ENCODE measurements around the gene CORIN.
"Not testable (repeated sequence)": the region's sequence is repeated elsewhere in the genome, so short reads cannot be mapped to it uniquely, and the experiment has no call there.

CORIN gene

DNA sequence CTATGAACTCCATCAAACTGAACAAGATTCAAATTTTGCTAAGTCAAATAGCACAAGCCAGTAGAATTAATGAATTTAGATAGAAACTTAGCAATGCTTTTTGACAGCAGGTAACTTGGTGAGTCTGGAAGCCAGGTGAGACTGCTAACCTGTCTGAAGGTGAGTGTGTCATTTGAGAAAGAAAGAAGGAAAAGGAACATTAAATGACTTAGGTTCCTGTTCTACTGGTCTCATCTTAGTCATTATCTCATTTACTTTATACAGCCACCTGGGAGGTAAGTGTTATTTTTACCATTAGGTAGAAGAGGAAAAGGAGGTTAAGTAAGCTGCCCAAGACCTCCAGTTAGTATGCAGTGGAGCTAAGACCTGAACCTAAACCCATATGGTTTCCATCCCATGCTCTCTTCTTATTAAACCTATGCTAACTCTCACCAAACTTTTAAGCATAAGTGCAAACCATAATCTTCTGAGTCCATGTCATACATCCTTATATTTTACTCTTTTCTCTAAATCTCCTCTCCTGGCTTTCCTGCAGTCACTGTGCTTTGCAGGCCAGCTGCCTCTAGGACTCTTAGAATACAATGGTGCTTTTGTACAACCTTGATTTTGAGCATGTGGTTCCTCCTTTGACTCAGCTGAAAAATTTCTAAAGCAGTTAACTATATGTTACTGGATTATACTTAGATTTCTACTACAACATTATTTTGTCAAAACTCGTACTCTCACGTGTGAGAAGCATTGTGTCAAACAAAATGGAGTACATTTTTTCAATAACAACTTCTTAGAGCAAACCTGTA, 284.3 kb downstream of the CORIN start:
- no peaks in the 10 kb centered on the region for H3K27me3 ChIP-seq (ENCODE audit: control insufficient read depth, insufficient read depth, low read length)
- DNase-seq (ENCODE audit: low read depth, low spot score) = no peak
- no peak overlapping the region for H3K27ac ChIP-seq (ENCODE audit: low read length)
- no peak overlapping the region for H3K4me3 ChIP-seq (ENCODE audit: low read length)
- H3K4me1 ChIP-seq (ENCODE audit: control insufficient read depth, insufficient read depth, low read length) = no peaks in the 10 kb centered on the region
- H3K9me3 ChIP-seq (ENCODE audit: control insufficient read depth, insufficient read depth, low read length) = no peaks in the 10 kb centered on the region; the same call in 1 of the 2 replicates
- WGBS (ENCODE audit: insufficient coverage, insufficient read length) = no CpG with 5 or more reads among the region's 2 CpGs
- no peaks in the 10 kb centered on the region for H3K36me3 ChIP-seq (ENCODE audit: control insufficient read depth, insufficient read depth, low read length)

DNA sequence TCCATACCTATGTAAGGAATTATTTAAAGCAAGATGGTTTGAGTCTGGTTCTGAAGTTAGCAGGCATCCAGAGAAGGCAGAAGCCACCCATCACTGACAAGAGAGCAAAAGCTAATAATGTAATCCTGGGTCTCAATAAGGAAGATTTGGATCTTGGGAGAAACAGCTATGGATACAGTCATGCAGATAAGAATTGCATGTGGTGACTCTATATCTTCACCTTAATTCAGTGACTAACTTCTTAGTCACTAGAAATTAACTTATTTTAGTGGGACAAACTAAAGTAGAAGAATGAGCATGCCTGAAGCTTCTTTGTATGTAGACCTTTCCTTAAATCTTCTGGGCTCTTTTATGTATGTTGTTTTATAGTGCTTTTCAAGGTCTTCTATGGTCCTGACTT, 286.2 kb downstream of the CORIN start:
- Histone ChIP-seq H3K36me3 (ENCODE audit: control insufficient read depth, insufficient read depth, low read length) (no peaks in the 10 kb centered on the region), H3K9me3 (ENCODE audit: control insufficient read depth, insufficient read depth, low read length) (no peaks in the 10 kb centered on the region; the same call in 1 of the 2 replicates), H3K4me3 (ENCODE audit: low read length) (no peak overlapping the region), H3K4me1 (ENCODE audit: control insufficient read depth, insufficient read depth, low read length) (no peaks in the 10 kb centered on the region), H3K27ac (ENCODE audit: low read length) (no peak overlapping the region), H3K27me3 (ENCODE audit: control insufficient read depth, insufficient read depth, low read length) (no peaks in the 10 kb centered on the region)
- no peak for DNase-seq (ENCODE audit: low read depth, low spot score)

DNA sequence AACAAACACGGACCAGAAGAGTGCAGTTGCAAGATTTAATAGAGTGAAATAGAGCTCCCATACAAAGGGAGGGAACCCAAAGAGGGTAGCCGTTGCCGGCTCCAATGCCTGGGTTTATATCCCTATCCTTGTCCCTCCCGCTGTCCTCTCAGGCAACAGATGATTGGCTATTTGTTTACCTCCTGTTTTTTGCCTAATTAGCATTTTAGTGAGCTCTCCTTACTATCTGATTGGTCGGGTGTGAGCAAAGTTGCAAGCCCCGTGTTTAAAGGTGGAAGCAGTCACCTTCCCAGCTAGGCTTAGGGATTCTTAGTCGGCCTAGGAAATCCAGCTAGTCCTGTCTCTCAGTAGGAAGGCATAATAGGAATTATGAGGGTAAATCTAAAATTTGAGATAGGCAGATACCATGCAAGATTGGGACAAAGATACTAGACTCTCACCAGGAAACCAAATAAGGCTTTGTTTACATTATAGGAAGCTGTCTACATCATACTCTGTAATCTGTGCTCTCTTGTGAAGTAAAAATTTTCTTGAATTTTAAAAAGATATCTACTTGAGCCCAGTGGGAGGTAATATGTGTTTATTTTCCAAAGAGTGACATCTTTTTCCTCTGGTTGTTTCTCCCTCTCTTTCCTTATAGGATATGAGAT, 286.8 kb downstream of the CORIN start:
- no CpG with 5 or more reads among the region's 7 CpGs for WGBS (ENCODE audit: insufficient coverage, insufficient read length)
- no peak overlapping the region for H3K4me3 ChIP-seq (ENCODE audit: low read length)
- no peaks in the 10 kb centered on the region for H3K4me1 ChIP-seq (ENCODE audit: control insufficient read depth, insufficient read depth, low read length)
- H3K27ac ChIP-seq (ENCODE audit: low read length) = no peak overlapping the region
- H3K36me3 ChIP-seq (ENCODE audit: control insufficient read depth, insufficient read depth, low read length) = no peaks in the 10 kb centered on the region
- no peak for DNase-seq (ENCODE audit: low read depth, low spot score)
- no peaks in the 10 kb centered on the region; the same call in 1 of the 2 replicates for H3K9me3 ChIP-seq (ENCODE audit: control insufficient read depth, insufficient read depth, low read length)
- no peaks in the 10 kb centered on the region for H3K27me3 ChIP-seq (ENCODE audit: control insufficient read depth, insufficient read depth, low read length)

DNA sequence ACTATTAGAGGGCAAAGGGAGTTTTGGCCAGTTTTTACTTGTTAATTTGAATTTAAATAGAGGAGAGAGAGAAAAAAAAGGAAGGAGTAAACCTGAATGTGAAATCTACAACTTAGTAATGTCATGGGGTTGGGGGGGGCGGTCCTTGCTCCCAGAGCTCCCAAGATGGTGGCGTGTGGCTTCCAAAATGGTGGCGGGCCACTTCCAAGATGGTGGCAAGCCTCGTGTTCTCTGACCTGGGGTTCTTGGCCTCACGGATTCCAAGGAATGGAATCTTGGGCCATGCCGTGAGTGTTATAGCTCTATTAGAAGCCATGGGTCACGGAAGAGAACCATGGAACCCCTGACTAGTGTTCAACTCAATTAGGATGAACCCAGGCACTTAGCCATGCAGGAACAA, 287.5 kb downstream of the CORIN start:
- not testable (repeated sequence) for H3K4me3 ChIP-seq (ENCODE audit: low read length); DNase-seq (ENCODE audit: low read depth, low spot score); H3K27me3 ChIP-seq (ENCODE audit: control insufficient read depth, insufficient read depth, low read length); H3K27ac ChIP-seq (ENCODE audit: low read length); H3K4me1 ChIP-seq (ENCODE audit: control insufficient read depth, insufficient read depth, low read length); H3K9me3 ChIP-seq (ENCODE audit: control insufficient read depth, insufficient read depth, low read length); H3K36me3 ChIP-seq (ENCODE audit: control insufficient read depth, insufficient read depth, low read length)
- WGBS (ENCODE audit: insufficient coverage, insufficient read length) = no CpG with 5 or more reads among the region's 7 CpGs

Measured in iPS DF 6.9 (cell line).